ENCODE data around the gene UBE3B. TPM values are rescaled to one million over a fixed set of nuclear protein-coding genes. Genes with fewer than 3 reads are reported as not detected.

Gene UBE3B
- polyA plus RNA-seq, 1 donor (not counting 4 experiments of a cell fraction or from before 2014, with no cell fraction given) = 27.1 TPM

- no peak for FAIRE-seq
- H3K9ac ChIP-seq (ENCODE audit: control insufficient read depth, extremely low read depth, insufficient read depth, low read length) = no peak overlapping the region
- H3K27me3 ChIP-seq (ENCODE audit: control insufficient read depth, extremely low read depth, insufficient read depth, low read length) = no peaks in the 10 kb centered on the region
- H3K9me1 ChIP-seq (ENCODE audit: control insufficient read depth, extremely low read depth, insufficient read depth, low read length) = peaks cover 3% of the 10 kb centered on the region
- H3K79me2 ChIP-seq (ENCODE audit: control insufficient read depth, insufficient read depth, low read length) = peaks cover 87% of the 10 kb centered on the region
- H3K4me3 ChIP-seq (ENCODE audit: control insufficient read depth in 2 of 3, extremely low read depth in 1 of 3, insufficient read depth in 2 of 3, low read depth in 1 of 3, low read length in 3 of 3) = no peak overlapping the region
- DNase-seq (ENCODE audit: low read depth, low spot score) = no peak
- peaks cover 40% of the 10 kb centered on the region for H4K20me1 ChIP-seq (ENCODE audit: control insufficient read depth, extremely low read depth, insufficient read depth, low read length)
- TF ChIP-seq CTCF (optimal IDR thresholded peaks at IDR 0.05 in 1 of 3, IDR thresholded peaks at IDR 0.05 in 1 of 3, conservative IDR thresholded peaks at IDR 0.05 in 1 of 3; ENCODE audit: extremely low read depth in 1 of 3, insufficient read depth in 2 of 3, low read length in 3 of 3) = no peak
- no peak for TF ChIP-seq EZH2 (IDR thresholded peaks at IDR 0.05; ENCODE audit: low read length)
- H3K36me3 ChIP-seq (ENCODE audit: control insufficient read depth in 2 of 2, extremely low read depth in 1 of 2, insufficient read depth in 2 of 2, low read length in 2 of 2) = peaks cover 27 to 29% of the 10 kb centered on the region in 2 experiments
- no peak overlapping the region for H3K4me2 ChIP-seq (ENCODE audit: control insufficient read depth, extremely low read depth, insufficient read depth, low read depth, low read length)
- peaks cover 25% of the 10 kb centered on the region for H3K4me1 ChIP-seq (ENCODE audit: control insufficient read depth, extremely low read depth, insufficient read depth, low read length)
- no peaks in the 10 kb centered on the region for H3K9me3 ChIP-seq (ENCODE audit: control insufficient read depth, low read depth, low read length)
- dilution Hi-C loops (cut with MboI; ENCODE audit: extremely low pct_ligation_motif_present, low sequenced_read_pairs) = no loop called here
- H2AFZ ChIP-seq (ENCODE audit: control insufficient read depth, low read length) = no peak overlapping the region
- no peak overlapping the region for H3K27ac ChIP-seq (ENCODE audit: control insufficient read depth, insufficient read depth, low read length)
These were observed 10.6 kb upstream of the UBE3B start for GRCh38 chr12:109466821-109467220.

- Histone ChIP-seq H3K27ac (ENCODE audit: control insufficient read depth, insufficient read depth, low read length) (no peak overlapping the region), H3K36me3 (ENCODE audit: control insufficient read depth in 2 of 2, extremely low read depth in 1 of 2, insufficient read depth in 2 of 2, low read length in 2 of 2) (peaks cover 31 to 34% of the 10 kb centered on the region in 2 experiments), H3K79me2 (ENCODE audit: control insufficient read depth, insufficient read depth, low read length) (peaks cover 95% of the 10 kb centered on the region), H3K9me1 (ENCODE audit: control insufficient read depth, extremely low read depth, insufficient read depth, low read length) (peaks cover 3% of the 10 kb centered on the region), H3K4me3 (ENCODE audit: control insufficient read depth in 2 of 3, extremely low read depth in 1 of 3, insufficient read depth in 2 of 3, low read depth in 1 of 3, low read length in 3 of 3) (no peak overlapping the region), H4K20me1 (ENCODE audit: control insufficient read depth, extremely low read depth, insufficient read depth, low read length) (peaks cover 32% of the 10 kb centered on the region), H3K4me2 (ENCODE audit: control insufficient read depth, extremely low read depth, insufficient read depth, low read depth, low read length) (no peak overlapping the region), H3K9ac (ENCODE audit: control insufficient read depth, extremely low read depth, insufficient read depth, low read length) (no peak overlapping the region), H3K4me1 (ENCODE audit: control insufficient read depth, extremely low read depth, insufficient read depth, low read length) (peaks cover 12% of the 10 kb centered on the region), H2AFZ (ENCODE audit: control insufficient read depth, low read length) (no peak overlapping the region), H3K27me3 (ENCODE audit: control insufficient read depth, extremely low read depth, insufficient read depth, low read length) (no peaks in the 10 kb centered on the region), H3K9me3 (ENCODE audit: control insufficient read depth, low read depth, low read length) (no peaks in the 10 kb centered on the region)
- no peak for FAIRE-seq
- dilution Hi-C loops (cut with MboI; ENCODE audit: extremely low pct_ligation_motif_present, low sequenced_read_pairs) = no loop called here
- no peak for TF ChIP-seq CTCF (optimal IDR thresholded peaks at IDR 0.05 in 1 of 3, IDR thresholded peaks at IDR 0.05 in 1 of 3, conservative IDR thresholded peaks at IDR 0.05 in 1 of 3; ENCODE audit: extremely low read depth in 1 of 3, insufficient read depth in 2 of 3, low read length in 3 of 3)
- no peak for TF ChIP-seq EZH2 (IDR thresholded peaks at IDR 0.05; ENCODE audit: low read length)
- DNase-seq (ENCODE audit: low read depth, low spot score) = no peak
These were observed 9.3 kb upstream of the UBE3B start for GRCh38 chr12:109467978-109468676.
